Measurements from ENCODE around the gene ODAD2. TPM values are rescaled to one million over a fixed set of nuclear protein-coding genes. Genes with fewer than 3 reads are reported as not detected.

The ODAD2 gene
- total RNA-seq, 1 donor from 2014 or later, result 0.48 TPM

- Histone ChIP-seq H3K27me3 (ENCODE audit: insufficient read depth, low read length) (no peaks in the 10 kb centered on the region), H3K4me3 (ENCODE audit: insufficient read depth, low read depth, low read length) (no peak overlapping the region), H3K9me3 (ENCODE audit: insufficient read depth, low read depth, low read length) (no peaks in the 10 kb centered on the region), H3K4me1 (ENCODE audit: insufficient read depth, low read length) (no peaks in the 10 kb centered on the region), H3K9ac (ENCODE audit: low read length) (no peak overlapping the region), H3K4me2 (ENCODE audit: low read length) (no peak overlapping the region), H3K79me2 (ENCODE audit: insufficient read depth, low read length) (no peaks in the 10 kb centered on the region), H4K20me1 (ENCODE audit: insufficient read depth, low read length) (no peaks in the 10 kb centered on the region), H3K27ac (ENCODE audit: low read depth, low read length) (no peak overlapping the region), H3K36me3 (ENCODE audit: insufficient read depth, low read length) (no peaks in the 10 kb centered on the region), H2AFZ (ENCODE audit: low read depth, low read length) (no peak overlapping the region)
- DNase-seq (ENCODE audit: low read depth) (no peak), FAIRE-seq (no peak)
- TF ChIP-seq EZH2 (IDR thresholded peaks at IDR 0.05; ENCODE audit: insufficient read depth, low read length), result no peak
- TF ChIP-seq CTCF (IDR thresholded peaks at IDR 0.05; ENCODE audit: insufficient read depth, low read depth, low read length), result no peak
- H3K9me3 Mint-ChIP-seq (ENCODE audit: unreplicated experiment), result peaks cover 3% of the 10 kb centered on the region
- H3K36me3 Mint-ChIP-seq (ENCODE audit: low read depth, unreplicated experiment), result no peaks in the 10 kb centered on the region
- H3K4me3 Mint-ChIP-seq (ENCODE audit: unreplicated experiment), result no peak overlapping the region
- no peak overlapping the region for H3K27ac Mint-ChIP-seq (ENCODE audit: unreplicated experiment)
- H3K4me1 Mint-ChIP-seq (ENCODE audit: low read depth, unreplicated experiment), result no peaks in the 10 kb centered on the region
- H3K27me3 Mint-ChIP-seq (ENCODE audit: low read depth, unreplicated experiment), result no peaks in the 10 kb centered on the region
Observed at GRCh38 chr10:28014651-28015050, 15.8 kb upstream of the ODAD2 start.

- Mint-ChIP-seq H3K4me1 (ENCODE audit: low read depth, unreplicated experiment) (no peaks in the 10 kb centered on the region), H3K9me3 (ENCODE audit: unreplicated experiment) (peaks cover 3% of the 10 kb centered on the region), H3K36me3 (ENCODE audit: low read depth, unreplicated experiment) (no peaks in the 10 kb centered on the region), H3K27me3 (ENCODE audit: low read depth, unreplicated experiment) (no peaks in the 10 kb centered on the region), H3K27ac (ENCODE audit: unreplicated experiment) (no peak overlapping the region), H3K4me3 (ENCODE audit: unreplicated experiment) (no peak overlapping the region)
- no peaks in the 10 kb centered on the region for H3K27me3 ChIP-seq (ENCODE audit: insufficient read depth, low read length)
- no peaks in the 10 kb centered on the region for H3K79me2 ChIP-seq (ENCODE audit: insufficient read depth, low read length)
- H4K20me1 ChIP-seq (ENCODE audit: insufficient read depth, low read length), result no peaks in the 10 kb centered on the region
- H3K9ac ChIP-seq (ENCODE audit: low read length), result no peak overlapping the region
- H3K9me3 ChIP-seq (ENCODE audit: insufficient read depth, low read depth, low read length), result no peaks in the 10 kb centered on the region
- no peaks in the 10 kb centered on the region for H3K4me1 ChIP-seq (ENCODE audit: insufficient read depth, low read length)
- no peak overlapping the region for H3K27ac ChIP-seq (ENCODE audit: low read depth, low read length)
- no peak overlapping the region for H2AFZ ChIP-seq (ENCODE audit: low read depth, low read length)
- H3K4me2 ChIP-seq (ENCODE audit: low read length), result no peak overlapping the region
- H3K4me3 ChIP-seq (ENCODE audit: insufficient read depth, low read depth, low read length), result no peak overlapping the region
- H3K36me3 ChIP-seq (ENCODE audit: insufficient read depth, low read length), result no peaks in the 10 kb centered on the region
- no peak for TF ChIP-seq CTCF (IDR thresholded peaks at IDR 0.05; ENCODE audit: insufficient read depth, low read depth, low read length)
- no peak for TF ChIP-seq EZH2 (IDR thresholded peaks at IDR 0.05; ENCODE audit: insufficient read depth, low read length)
- no peak for DNase-seq (ENCODE audit: low read depth)
- no peak for FAIRE-seq
Observed at GRCh38 chr10:28012990-28013515, 14.2 kb upstream of the ODAD2 start.

- no peak overlapping the region for H3K4me2 ChIP-seq (ENCODE audit: low read length)
- no peaks in the 10 kb centered on the region for H3K36me3 Mint-ChIP-seq (ENCODE audit: low read depth, unreplicated experiment)
- no peak overlapping the region for H3K4me3 Mint-ChIP-seq (ENCODE audit: unreplicated experiment)
- H3K9me3 ChIP-seq (ENCODE audit: insufficient read depth, low read depth, low read length), result peaks cover 2% of the 10 kb centered on the region
- H3K9ac ChIP-seq (ENCODE audit: low read length), result no peak overlapping the region
- H3K4me3 ChIP-seq (ENCODE audit: insufficient read depth, low read depth, low read length), result no peak overlapping the region
- H3K27ac Mint-ChIP-seq (ENCODE audit: unreplicated experiment), result no peak overlapping the region
- no peak overlapping the region for H2AFZ ChIP-seq (ENCODE audit: low read depth, low read length)
- TF ChIP-seq CTCF (IDR thresholded peaks at IDR 0.05; ENCODE audit: insufficient read depth, low read depth, low read length), result no peak
- TF ChIP-seq EZH2 (IDR thresholded peaks at IDR 0.05; ENCODE audit: insufficient read depth, low read length), result no peak
- no peaks in the 10 kb centered on the region for H3K4me1 Mint-ChIP-seq (ENCODE audit: low read depth, unreplicated experiment)
- no peaks in the 10 kb centered on the region for H3K27me3 Mint-ChIP-seq (ENCODE audit: low read depth, unreplicated experiment)
- DNase-seq (ENCODE audit: low read depth), result no peak
- H3K9me3 Mint-ChIP-seq (ENCODE audit: unreplicated experiment), result peaks cover 3% of the 10 kb centered on the region
- H3K27me3 ChIP-seq (ENCODE audit: insufficient read depth, low read length), result no peaks in the 10 kb centered on the region
- H3K36me3 ChIP-seq (ENCODE audit: insufficient read depth, low read length), result no peaks in the 10 kb centered on the region
- no peaks in the 10 kb centered on the region for H3K4me1 ChIP-seq (ENCODE audit: insufficient read depth, low read length)
- FAIRE-seq, result no peak
- H3K27ac ChIP-seq (ENCODE audit: low read depth, low read length), result no peak overlapping the region
- no peaks in the 10 kb centered on the region for H3K79me2 ChIP-seq (ENCODE audit: insufficient read depth, low read length)
- H4K20me1 ChIP-seq (ENCODE audit: insufficient read depth, low read length), result no peaks in the 10 kb centered on the region
Observed at GRCh38 chr10:28010821-28011220, 11.9 kb upstream of the ODAD2 start.

Measured in astrocyte (in vitro differentiated cells and primary cell).